Natural killer cell (primary cell): ENCODE measurements around the gene GNG2. TPM values are rescaled to one million over a fixed set of nuclear protein-coding genes. Genes with fewer than 3 reads are reported as not detected.

ENCODE experiments used
- ATAC-seq, 3 donors: fragments of 150-1000 bp in 2 of 3; fragments of 200-7000 bp in 1 of 3; cut with Tn5 transposase; 1 replicate in 1 of 3; 2 replicates in 2 of 3; pipeline ENCODE4 v1.10.0; 2021; ENCODE audit warnings: mild to moderate bottlenecking in 2 of 3, moderate library complexity in 2 of 3
- DNase-seq, 2 donors: peaks; one replicate each; pipeline versions ENCODE4 v3.0.0 to v3.0.0-alpha.2; 2013 to 2021; ENCODE audit warnings: mixed read lengths in 1 of 2
- H3K27ac ChIP-seq: one replicate; pipeline ENCODE4 v1.5.1; 2013; ENCODE audit warnings: mild to moderate bottlenecking, low read length
- H3K27me3 ChIP-seq: one replicate; pipeline ENCODE4 v1.6.1; 2013; ENCODE audit warnings: low read length; ENCODE audit not compliant: control insufficient read depth, insufficient read depth
- H3K36me3 ChIP-seq: one replicate; pipeline ENCODE4 v1.6.1; 2013; ENCODE audit warnings: low read length; ENCODE audit not compliant: control insufficient read depth, insufficient read depth
- H3K4me1 ChIP-seq: one replicate; pipeline ENCODE4 v1.6.1; 2013; ENCODE audit warnings: low read length; ENCODE audit not compliant: control insufficient read depth, insufficient read depth
- H3K4me3 ChIP-seq: one replicate; pipeline ENCODE4 v1.5.1; 2013; ENCODE audit warnings: low read length
- H3K9me3 ChIP-seq: one replicate; pipeline ENCODE4 v1.6.1; 2013; ENCODE audit warnings: low read length; ENCODE audit not compliant: control insufficient read depth, insufficient read depth
- H3K27ac Mint-ChIP-seq, 2 donors: one replicate each; pipeline ENCODE4 v1.8.0; 2022; ENCODE audit warnings: mild to moderate bottlenecking in 2 of 2, mixed read lengths in 2 of 2, moderate library complexity in 1 of 2
- H3K27me3 Mint-ChIP-seq, 2 donors: one replicate each; pipeline ENCODE4 v1.8.0; 2022; ENCODE audit warnings: low read depth in 2 of 2, mixed read lengths in 2 of 2
- H3K36me3 Mint-ChIP-seq: one replicate; pipeline ENCODE4 v1.8.0; 2022; ENCODE audit warnings: mixed read lengths
- H3K4me1 Mint-ChIP-seq, 2 donors: one replicate each; pipeline ENCODE4 v1.8.0; 2022; ENCODE audit warnings: mixed read lengths in 2 of 2
- H3K4me3 Mint-ChIP-seq: one replicate; pipeline ENCODE4 v1.8.0; 2022; ENCODE audit warnings: mild to moderate bottlenecking, moderate library complexity, mixed read lengths
- H3K9me3 Mint-ChIP-seq, 2 donors: one replicate each; pipeline ENCODE4 v1.8.0; 2022; ENCODE audit warnings: mixed read lengths in 2 of 2
- CTCF ChIP-seq: fragments of 200-600 bp; IDR thresholded peaks from one replicate; pipeline ENCODE4 v1.8.0; 2022; ENCODE audit warnings: antibody characterized with exemption
- WGBS: methylation state at CpG from one replicate; pipeline ENCODE4 v1.1.7; 2013; ENCODE audit warnings: missing lambda C conversion rate; ENCODE audit not compliant: insufficient coverage; 5-methylcytosine and 5-hydroxymethylcytosine counted together
- intact Hi-C: fragments of 100-400 bp; cut with micrococcal nuclease; formaldehyde crosslinking; loops from one replicate; pipeline ENCODE4 v1.14.2; 2022
- total RNA-seq, 4 donors: library from RNA; stranded (reverse); fragments of 120-200 nt in 1 of 4; gene quantifications; one replicate each; pipeline versions ENCODE4 v1.2.3 to v1.2.4, GENCODE V29; 2013 to 2022

Gene GNG2
- total RNA-seq, 3 donors from 2014 or later (not counting 1 experiment from before 2014, with no cell fraction given), result 552 to 653 (median 582) TPM

DNA sequence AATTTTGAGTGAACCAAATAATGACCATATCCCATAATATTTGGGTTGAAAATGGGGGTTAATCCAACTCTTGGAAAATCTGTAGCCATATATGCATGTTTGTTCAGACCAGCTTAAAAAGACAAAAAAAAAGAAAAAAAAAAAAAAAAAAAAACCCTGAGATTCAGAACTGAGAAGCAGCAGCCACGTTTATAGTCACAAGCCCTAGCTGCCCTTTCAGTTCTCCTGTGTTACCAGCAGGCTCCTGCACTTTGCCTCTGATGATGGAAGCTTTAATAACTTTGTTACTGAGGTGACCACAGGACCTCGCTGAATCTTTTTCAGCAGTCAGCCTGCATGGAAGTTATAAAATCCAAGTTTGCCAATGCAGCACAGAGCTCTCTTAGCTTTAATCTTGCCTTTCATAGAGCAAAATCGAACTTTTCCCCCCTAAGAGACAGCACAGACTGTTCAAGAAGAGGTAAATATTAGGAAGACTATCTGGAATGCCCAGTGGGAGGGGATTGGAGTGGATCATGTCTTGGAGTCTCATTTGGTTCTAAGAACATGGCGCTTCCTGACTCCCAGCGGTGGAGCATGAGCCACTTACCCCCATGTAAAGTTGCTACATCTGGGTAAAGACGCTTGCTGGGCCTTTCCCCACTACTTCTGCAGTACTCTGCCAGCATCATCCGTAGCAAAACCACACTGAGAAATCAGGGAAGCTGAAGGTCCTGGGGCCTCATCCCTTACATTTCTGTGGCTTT is 20.6 kb downstream of the GNG2 start:
- H3K27me3 ChIP-seq, result no peaks in the 10 kb centered on the region
- peaks cover 83 to 88% of the 10 kb centered on the region in 2 donors for H3K4me1 Mint-ChIP-seq
- H3K9me3 ChIP-seq, result no peaks in the 10 kb centered on the region
- peaks cover 22% of the 10 kb centered on the region for H3K36me3 Mint-ChIP-seq
- intact Hi-C loops, result loop anchor here (5.0 kb wide), 1 partner anchor 34 kb away; no protein-coding TSS in a partner anchor
- WGBS, result 60% methylated on average over 6 of the region's 7 CpGs
- DNase-seq (no peak), ATAC-seq (no peak)
- H3K4me3 ChIP-seq, result no peak overlapping the region
- peak overlapping the region; percentile 94 to 99 for H3K27ac Mint-ChIP-seq
- no peaks in the 10 kb centered on the region for H3K9me3 Mint-ChIP-seq
- TF ChIP-seq CTCF, result no peak
- peak overlapping the region; percentile 45 for H3K4me3 Mint-ChIP-seq
- H3K4me1 ChIP-seq, result peaks cover 28% of the 10 kb centered on the region
- H3K27ac ChIP-seq, result peak overlapping the region; percentile 19
- no peaks in the 10 kb centered on the region for H3K27me3 Mint-ChIP-seq
- H3K36me3 ChIP-seq, result peaks cover 29% of the 10 kb centered on the region

GRCh38 chr14:51881636-51882035 is 21.2 kb downstream of the GNG2 start:
- Mint-ChIP-seq H3K9me3 (no peaks in the 10 kb centered on the region), H3K36me3 (peaks cover 22% of the 10 kb centered on the region), H3K4me3 (peak overlapping the region; percentile 40), H3K27ac (peak overlapping the region; percentile 94 to 99), H3K27me3 (no peaks in the 10 kb centered on the region), H3K4me1 (peaks cover 83 to 88% of the 10 kb centered on the region in 2 donors)
- ATAC-seq, result no peak
- intact Hi-C loops, result loop anchor here (5.0 kb wide), 1 partner anchor 34 kb away; no protein-coding TSS in a partner anchor
- Histone ChIP-seq H3K36me3 (peaks cover 31% of the 10 kb centered on the region), H3K4me3 (no peak overlapping the region), H3K27me3 (no peaks in the 10 kb centered on the region), H3K4me1 (peaks cover 31% of the 10 kb centered on the region), H3K9me3 (no peaks in the 10 kb centered on the region), H3K27ac (no peak overlapping the region)
- no peak for DNase-seq
- WGBS, result no CpG with 5 or more reads among the region's 2 CpGs
- TF ChIP-seq CTCF, result no peak

DNA sequence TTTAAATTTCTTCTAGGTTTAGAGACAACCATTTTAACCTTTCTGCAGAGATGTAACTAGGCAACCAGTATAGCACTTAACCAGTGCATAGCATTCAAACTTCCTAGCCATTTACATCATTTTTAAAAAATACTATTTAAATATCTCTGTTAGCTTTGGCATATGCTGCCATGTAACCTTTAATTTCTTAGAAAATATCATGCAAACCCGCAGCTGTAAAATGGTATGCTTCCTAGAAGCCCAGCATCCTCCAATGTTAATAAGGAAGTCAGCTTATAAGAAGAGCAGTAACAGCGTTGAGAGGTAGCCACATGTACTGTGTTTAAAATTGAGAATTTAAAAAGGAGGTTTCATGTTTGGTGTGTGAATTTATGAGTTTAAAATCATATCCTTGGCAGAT is 22.8 kb downstream of the GNG2 start:
- H3K36me3 Mint-ChIP-seq, result peaks cover 14% of the 10 kb centered on the region
- H3K4me3 Mint-ChIP-seq, result peak overlapping the region; percentile 47
- peaks cover 33% of the 10 kb centered on the region for H3K36me3 ChIP-seq
- H3K4me3 ChIP-seq, result no peak overlapping the region
- TF ChIP-seq CTCF, result no peak
- no peaks in the 10 kb centered on the region for H3K9me3 Mint-ChIP-seq
- H3K27ac ChIP-seq, result no peak overlapping the region
- intact Hi-C loops, result loop anchor here (5.0 kb wide), 1 partner anchor 36 kb away; no protein-coding TSS in a partner anchor
- H3K4me1 ChIP-seq, result peaks cover 29% of the 10 kb centered on the region
- peaks cover 82 to 87% of the 10 kb centered on the region in 2 donors for H3K4me1 Mint-ChIP-seq
- 53% methylated on average over 2 of the region's 2 CpGs for WGBS
- H3K27ac Mint-ChIP-seq, result peak overlapping the region; percentile 94 to 99
- ATAC-seq, result no peak
- H3K27me3 ChIP-seq, result no peaks in the 10 kb centered on the region
- no peaks in the 10 kb centered on the region for H3K9me3 ChIP-seq
- DNase-seq, result no peak
- H3K27me3 Mint-ChIP-seq, result no peaks in the 10 kb centered on the region
